Skin of body (tissue), 2 donors: ENCODE data around the gene SPTBN4. TPM values are rescaled to one million over a fixed set of nuclear protein-coding genes. Genes with fewer than 3 reads are reported as not detected.
"Not testable (repeated sequence)": the region's sequence is repeated elsewhere in the genome, so short reads cannot be mapped to it uniquely, and the experiment has no call there.

ENCODE experiments used
- DNase-seq: peaks from one replicate; lab custom pipeline; 2025; lab: John Stamatoyannopoulos, UW
- total RNA-seq: library from RNA; depleted of rRNA; stranded (reverse); fragments of >200 nt; gene quantifications from one replicate; pipeline ENCODE4 v1.2.3, GENCODE V29; 2014

SPTBN4 gene
- total RNA-seq, 1 donor from 2014 or later, result 1.2 TPM

GRCh38 chr19:40502647-40503319 lies 36.0 kb downstream of the SPTBN4 start:
- no peak for DNase-seq

- DNase-seq, result no peak
Observed at GRCh38 chr19:40503320-40503695, 36.5 kb downstream of the SPTBN4 start.

- DNase-seq, result no peak
Observed at GRCh38 chr19:40506099-40506498, 39.3 kb downstream of the SPTBN4 start.

GRCh38 chr19:40507892-40508291 lies 41.1 kb downstream of the SPTBN4 start:
- DNase-seq, result no peak

DNA sequence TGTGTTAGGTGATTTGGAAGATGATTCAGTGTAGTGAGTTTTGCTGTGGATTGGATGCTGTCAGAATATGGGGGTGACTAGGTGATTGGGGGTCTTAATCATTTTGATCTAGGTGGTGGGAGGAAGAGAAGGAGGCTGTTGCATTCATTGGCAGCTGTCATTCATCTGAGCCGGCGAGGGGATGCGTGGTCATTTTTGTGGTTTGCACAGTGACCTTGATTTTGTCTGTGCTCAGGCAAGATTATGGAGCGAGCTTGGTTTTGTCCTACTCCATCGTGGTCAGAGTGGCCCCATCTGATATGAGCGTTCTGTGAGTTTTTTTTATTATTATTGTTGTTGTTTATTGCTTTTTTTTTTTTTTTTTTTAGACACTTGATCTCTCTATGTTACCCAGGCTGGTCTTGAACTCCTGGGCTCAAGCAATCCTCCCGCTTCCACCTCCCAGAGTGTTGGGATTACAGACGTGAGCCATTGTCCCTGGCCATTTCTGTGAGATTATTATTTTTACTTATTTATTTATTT lies 42.0 kb downstream of the SPTBN4 start:
- no peak for DNase-seq

- no peak for DNase-seq
Observed at GRCh38 chr19:40510526-40511115, 43.8 kb downstream of the SPTBN4 start.

DNA sequence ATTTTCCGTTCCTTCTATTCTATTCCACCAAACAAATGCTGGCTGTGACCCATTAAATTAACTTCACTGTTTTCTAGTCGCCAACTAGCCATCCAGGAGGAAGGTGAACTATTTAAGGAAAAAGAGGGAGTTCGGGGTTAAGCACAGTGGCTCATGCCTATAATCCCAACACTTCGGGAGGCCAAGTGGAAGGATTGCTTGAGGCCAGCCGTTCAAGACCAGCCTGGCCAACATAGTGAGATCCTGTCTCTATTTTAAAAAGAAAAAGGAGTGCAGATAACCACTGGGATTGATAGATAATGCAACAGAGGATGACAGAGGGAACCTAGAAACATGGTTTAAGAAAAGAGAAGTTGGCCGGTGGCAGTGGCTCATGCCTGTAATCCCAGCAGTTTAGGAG lies 44.7 kb downstream of the SPTBN4 start:
- DNase-seq, result no peak

DNA sequence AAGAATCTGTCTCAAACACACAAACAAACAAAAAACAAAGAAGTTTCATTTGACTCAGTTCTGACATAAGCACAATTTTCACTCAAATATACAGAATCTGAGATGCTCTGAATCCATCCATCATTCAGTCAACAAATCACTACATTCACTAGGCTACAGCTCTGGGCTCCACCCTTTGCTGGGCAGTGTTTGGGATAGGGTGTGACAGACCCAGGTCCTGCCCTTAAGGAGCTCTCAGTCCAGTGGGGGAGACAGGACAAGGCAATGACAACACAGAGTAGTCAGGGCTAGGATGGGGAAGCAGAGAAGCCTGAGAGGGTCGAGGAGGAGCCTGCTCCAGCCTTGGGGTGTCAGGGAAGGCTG lies 45.3 kb downstream of the SPTBN4 start:
- DNase-seq, result no peak

GRCh38 chr19:40512473-40513344 lies 45.9 kb downstream of the SPTBN4 start:
- no peak for DNase-seq

DNA sequence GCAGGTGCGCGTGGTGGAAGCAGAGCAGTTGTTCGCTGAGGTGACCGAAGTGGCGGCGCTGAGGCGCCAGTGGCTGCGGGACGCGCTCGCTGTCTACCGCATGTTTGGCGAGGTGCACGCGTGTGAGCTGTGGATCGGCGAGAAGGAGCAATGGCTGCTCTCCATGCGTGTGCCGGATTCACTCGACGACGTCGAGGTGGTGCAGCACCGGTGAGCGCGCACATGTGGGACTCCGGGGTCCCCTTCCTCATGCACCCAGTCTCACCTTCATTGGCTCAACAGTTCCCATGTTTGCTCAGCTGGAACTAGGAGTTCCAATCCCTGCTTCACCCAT lies 46.5 kb downstream of the SPTBN4 start:
- DNase-seq, result no peak

DNA sequence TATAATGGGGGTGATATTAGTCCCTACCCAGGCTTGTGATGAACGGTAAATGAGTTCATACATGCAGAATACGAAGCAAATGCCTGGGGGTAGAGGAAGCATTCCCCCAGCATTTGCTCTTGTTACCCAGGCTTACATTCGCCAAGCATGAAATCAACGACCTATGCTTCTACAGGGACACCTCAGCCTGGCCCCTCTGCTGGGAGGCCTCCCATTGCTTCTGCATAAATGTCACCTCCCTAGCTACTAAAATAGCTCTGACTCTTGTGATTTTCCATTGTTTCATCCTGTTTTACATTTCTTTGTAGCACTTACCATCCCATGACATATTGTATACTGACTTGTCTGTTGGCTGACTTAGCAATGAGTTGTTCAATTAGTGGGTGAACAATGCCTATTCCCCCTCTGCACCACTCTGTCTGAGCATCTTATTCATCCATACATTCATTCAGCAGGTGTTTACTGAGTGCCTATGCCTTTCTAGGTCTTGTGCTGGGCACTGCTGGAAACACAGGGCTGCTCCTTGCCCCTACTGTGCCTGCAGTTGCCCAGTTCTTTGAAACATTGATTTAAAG lies 47.0 kb downstream of the SPTBN4 start:
- DNase-seq, result no peak

- DNase-seq, result no peak
Observed at GRCh38 chr19:40517248-40517647, 50.4 kb downstream of the SPTBN4 start.

DNA sequence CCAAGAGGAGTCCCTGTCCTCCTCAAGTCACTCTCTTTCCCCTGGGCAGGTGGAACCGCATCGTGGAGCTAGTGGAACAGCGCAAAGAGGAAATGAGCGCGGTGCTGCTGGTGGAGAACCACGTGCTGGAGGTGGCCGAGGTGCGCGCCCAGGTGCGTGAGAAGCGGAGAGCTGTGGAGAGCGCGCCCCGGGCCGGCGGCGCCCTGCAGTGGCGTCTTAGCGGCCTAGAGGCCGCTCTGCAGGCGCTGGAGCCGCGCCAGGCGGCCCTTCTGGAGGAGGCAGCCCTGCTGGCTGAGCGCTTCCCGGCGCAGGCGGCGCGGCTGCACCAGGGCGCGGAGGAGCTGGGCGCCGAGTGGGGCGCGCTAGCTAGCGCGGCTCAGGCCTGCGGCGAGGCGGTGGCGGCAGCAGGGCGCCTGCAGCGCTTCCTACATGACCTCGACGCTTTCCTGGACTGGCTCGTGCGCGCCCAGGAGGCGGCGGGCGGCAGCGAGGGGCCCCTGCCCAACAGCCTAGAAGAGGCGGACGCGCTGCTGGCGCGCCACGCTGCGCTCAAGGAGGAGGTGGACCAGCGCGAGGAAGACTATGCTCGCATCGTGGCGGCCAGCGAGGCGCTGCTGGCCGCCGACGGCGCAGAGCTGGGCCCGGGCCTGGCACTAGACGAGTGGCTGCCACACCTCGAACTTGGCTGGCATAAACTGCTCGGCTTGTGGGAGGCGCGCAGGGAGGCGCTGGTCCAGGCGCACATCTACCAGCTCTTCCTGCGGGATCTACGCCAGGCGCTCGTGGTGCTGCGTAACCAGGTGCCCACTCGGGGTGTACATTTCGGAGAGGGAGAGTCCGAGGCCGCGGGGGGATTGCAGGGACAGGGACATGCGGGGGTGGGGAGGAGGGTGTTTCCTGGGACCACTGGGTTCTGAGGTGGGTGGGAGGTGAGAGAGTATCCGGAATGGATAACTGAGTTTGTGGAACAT lies 52.8 kb downstream of the SPTBN4 start:
- no peak for DNase-seq

DNA sequence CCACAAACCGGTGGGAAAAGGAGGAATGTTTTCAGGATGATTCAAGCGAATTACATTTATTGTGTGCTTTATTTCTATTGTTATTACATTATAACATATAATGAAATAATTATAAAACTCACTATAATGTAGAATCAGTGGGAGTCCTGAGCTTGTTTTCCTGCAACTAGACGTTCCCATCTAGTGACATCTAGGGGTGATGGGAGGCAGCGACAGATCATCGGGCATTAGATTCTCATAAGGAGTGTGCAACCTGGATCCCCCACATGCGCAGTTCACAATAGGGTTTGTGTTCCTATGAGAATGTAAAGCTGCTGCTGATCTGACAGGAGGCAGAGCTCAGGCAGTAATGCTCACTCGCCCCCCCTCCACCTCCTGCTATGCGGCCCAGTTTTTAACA lies 54.5 kb downstream of the SPTBN4 start:
- DNase-seq, result no peak

- not testable (repeated sequence) for DNase-seq
Observed at GRCh38 chr19:40521900-40522299, 55.1 kb downstream of the SPTBN4 start.

DNA sequence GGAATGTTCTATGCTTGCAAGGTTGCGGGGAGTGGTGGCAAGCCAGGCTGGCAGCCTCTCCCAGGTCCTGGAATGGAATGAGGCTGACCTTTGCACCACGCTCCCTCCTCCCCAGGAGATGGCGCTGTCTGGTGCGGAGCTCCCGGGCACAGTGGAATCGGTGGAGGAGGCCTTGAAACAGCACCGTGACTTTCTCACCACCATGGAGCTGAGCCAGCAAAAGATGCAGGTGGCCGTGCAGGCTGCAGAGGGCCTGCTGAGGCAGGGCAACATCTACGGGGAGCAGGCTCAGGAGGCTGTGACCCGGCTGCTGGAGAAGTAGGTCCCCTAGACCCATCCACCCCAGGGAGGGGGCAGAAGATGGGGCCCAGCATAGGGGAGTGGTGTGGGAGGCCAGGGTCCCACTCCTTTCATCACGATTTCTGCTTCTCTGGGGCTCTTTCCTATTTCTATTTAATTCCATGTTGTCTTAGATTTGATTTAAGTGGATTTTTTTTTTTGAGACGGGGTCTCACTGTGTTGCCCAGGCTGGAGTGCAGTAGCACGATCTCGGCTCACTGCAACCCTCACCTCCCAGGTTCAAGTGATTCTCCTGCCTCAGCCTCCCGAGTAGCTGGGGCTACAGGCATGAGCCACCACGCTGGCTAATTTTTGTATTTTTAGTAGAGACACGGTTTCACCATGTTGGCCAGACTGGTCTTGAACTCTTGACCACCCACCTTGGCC lies 56.7 kb downstream of the SPTBN4 start:
- no peak for DNase-seq

GRCh38 chr19:40524133-40524549 lies 57.3 kb downstream of the SPTBN4 start:
- no peak for DNase-seq

- no peak for DNase-seq
Observed at GRCh38 chr19:40524655-40525054, 57.9 kb downstream of the SPTBN4 start.

- DNase-seq, result no peak
Observed at GRCh38 chr19:40525234-40526051, 58.6 kb downstream of the SPTBN4 start.
